ENCODE data around the gene EFTUD2. TPM values are rescaled to one million over a fixed set of nuclear protein-coding genes. Genes with fewer than 3 reads are reported as not detected.

EFTUD2 gene
- total and polyA plus RNA-seq, 2 of the 13 experiments (the other 11 are each of a cell fraction or from before 2014, with no cell fraction given): 111 to 137 TPM

GRCh38 chr17:44830359-44831288 lies 68.6 kb downstream of the EFTUD2 start (continued):
- TF ChIP-seq PCBP2 (optimal IDR thresholded peaks at IDR 0.05; ENCODE audit: low read depth, low read length, poor library complexity, severe bottlenecking): no peak
- no peak for TF ChIP-seq YY1 (IDR thresholded peaks at IDR 0.05; ENCODE audit: insufficient read depth, insufficient replicate concordance, low read depth, low read length)
- no peak for TF ChIP-seq ZKSCAN5 (CRISPR knock-in tag; IDR thresholded peaks at IDR 0.05)
- no peak for TF ChIP-seq MYNN (CRISPR knock-in tag; IDR thresholded peaks at IDR 0.05; ENCODE audit: low read depth)
- no peak for TF ChIP-seq SMAD9 (CRISPR knock-in tag; IDR thresholded peaks at IDR 0.05)
- peak; percentile 20; the same call in 1 of the 2 replicates for TF ChIP-seq ZNF574 (CRISPR knock-in tag; IDR thresholded peaks at IDR 0.05)
- TF ChIP-seq ZNF800 (CRISPR knock-in tag; IDR thresholded peaks at IDR 0.05): peak; percentile 86; the same call in 1 of the 2 replicates
- TF ChIP-seq ZSCAN25 (CRISPR knock-in tag; IDR thresholded peaks at IDR 0.05): no peak
- TF ChIP-seq ZNF768 (CRISPR knock-in tag; IDR thresholded peaks at IDR 0.05): no peak
- peak; percentile 35; the same call in 1 of the 2 replicates for TF ChIP-seq CBX2 (IDR thresholded peaks at IDR 0.05; ENCODE audit: low read depth, low read length)
- no peak; the same call in 1 of the 2 replicates for TF ChIP-seq CBX2 (CRISPR knock-in tag; IDR thresholded peaks at IDR 0.05; ENCODE audit: low read depth)
- TF ChIP-seq ZBTB21 (CRISPR knock-in tag; IDR thresholded peaks at IDR 0.05): no peak
- TF ChIP-seq ATF2 (CRISPR knock-in tag; IDR thresholded peaks at IDR 0.05): no peak
- TF ChIP-seq MTA1 (CRISPR knock-in tag; IDR thresholded peaks at IDR 0.05; ENCODE audit: borderline replicate concordance): no peak
- TF ChIP-seq ZNF549 (CRISPR knock-in tag; IDR thresholded peaks at IDR 0.05): no peak
- no peak for TF ChIP-seq GFI1 (CRISPR knock-in tag; IDR thresholded peaks at IDR 0.05; ENCODE audit: borderline replicate concordance)
- no peak for TF ChIP-seq NR2F2 (IDR thresholded peaks at IDR 0.05; ENCODE audit: borderline replicate concordance, low read depth)
- no peak for TF ChIP-seq HDAC2 (CRISPR knock-in tag; IDR thresholded peaks at IDR 0.05)
- no peak for TF ChIP-seq AGO1 (IDR thresholded peaks at IDR 0.05; ENCODE audit: low read depth, low read length, poor library complexity, severe bottlenecking)
- peak; percentile 68; the same call in 1 of the 2 replicates for TF ChIP-seq KDM5B (CRISPR knock-in tag; IDR thresholded peaks at IDR 0.05; ENCODE audit: borderline replicate concordance)
- no peak for TF ChIP-seq MYPOP (CRISPR knock-in tag; IDR thresholded peaks at IDR 0.05)
